Suprapubic skin (tissue), 4 donors: ENCODE results near the gene TCERG1L. TPM values are rescaled to one million over a fixed set of nuclear protein-coding genes. Genes with fewer than 3 reads are reported as not detected.

Source experiments
- DNase-seq, 2 donors: peaks; one replicate each; pipeline ENCODE4 v3.0.0-alpha.2; 2019; ENCODE audit warnings: low spot score in 2 of 2
- H3K27ac ChIP-seq: fragments of 200-600 bp; sonication (generic); one replicate; pipeline ENCODE4 v1.5.1; 2019
- H3K27me3 ChIP-seq: fragments of 200-600 bp; sonication (generic); one replicate; pipeline ENCODE4 v1.5.1; 2019
- H3K36me3 ChIP-seq: fragments of 200-600 bp; sonication (generic); one replicate; pipeline ENCODE4 v1.5.1; 2019
- H3K4me1 ChIP-seq: fragments of 200-600 bp; sonication (generic); one replicate; pipeline ENCODE4 v1.5.1; 2019
- H3K4me3 ChIP-seq: fragments of 200-600 bp; sonication (generic); one replicate; pipeline ENCODE4 v1.5.1; 2019; ENCODE audit warnings: mild to moderate bottlenecking
- H3K9me3 ChIP-seq: fragments of 200-600 bp; sonication (generic); one replicate; pipeline ENCODE4 v1.5.1; 2019
- EP300 ChIP-seq: sonication (generic); formaldehyde crosslinking; IDR thresholded peaks from one replicate; pipeline ENCODE4 v1.6.1; 2017; ENCODE audit warnings: antibody characterized with exemption
- POLR2A ChIP-seq, 2 donors: fragments of 450-650 bp; IDR thresholded peaks; one replicate each; pipeline ENCODE4 v1.6.1; 2017; ENCODE audit warnings: antibody characterized with exemption in 2 of 2, mild to moderate bottlenecking in 2 of 2, moderate library complexity in 2 of 2
- POLR2AphosphoS5 ChIP-seq, 3 donors: sonication (generic); formaldehyde crosslinking; IDR thresholded peaks; one replicate each; pipeline ENCODE4 v1.6.1; 2017; ENCODE audit warnings: antibody characterized with exemption in 3 of 3
- WGBS: methylation state at CpG from one replicate; pipeline ENCODE4 v1.1.5; 2018; 5-methylcytosine and 5-hydroxymethylcytosine counted together
- total RNA-seq, 4 donors: library from RNA; depleted of rRNA; stranded (reverse); fragments of >200 nt; gene quantifications; one replicate each; pipeline ENCODE4 v1.1.0, GENCODE V29; 2016
- TF ChIP-seq, protein P1 (sequence below), 2 donors: fragments of 200-600 bp in 1 of 2; fragments of 450-650 bp in 1 of 2; sonication (generic) in 1 of 2; IDR thresholded peaks; one replicate each; pipeline ENCODE4 v1.5.1; 2016 to 2019; ENCODE audit warnings: antibody characterized with exemption in 2 of 2, mild to moderate bottlenecking in 1 of 2, moderate library complexity in 1 of 2

The TCERG1L gene
- total RNA-seq, 4 donors from 2014 or later = 0.32 to 1.0 (median 0.51) TPM

GRCh38 chr10:131223422-131223821 is 88.1 kb downstream of the TCERG1L start:
- Histone ChIP-seq H3K4me3 (no peak overlapping the region), H3K9me3 (no peaks in the 10 kb centered on the region), H3K27me3 (peaks cover 11% of the 10 kb centered on the region), H3K27ac (no peak overlapping the region), H3K36me3 (no peaks in the 10 kb centered on the region), H3K4me1 (no peaks in the 10 kb centered on the region)
- TF ChIP-seq POLR2A (IDR thresholded peaks at IDR 0.05) = no peak
- TF ChIP-seq EP300 = no peak
- TF ChIP-seq, protein P1, sequence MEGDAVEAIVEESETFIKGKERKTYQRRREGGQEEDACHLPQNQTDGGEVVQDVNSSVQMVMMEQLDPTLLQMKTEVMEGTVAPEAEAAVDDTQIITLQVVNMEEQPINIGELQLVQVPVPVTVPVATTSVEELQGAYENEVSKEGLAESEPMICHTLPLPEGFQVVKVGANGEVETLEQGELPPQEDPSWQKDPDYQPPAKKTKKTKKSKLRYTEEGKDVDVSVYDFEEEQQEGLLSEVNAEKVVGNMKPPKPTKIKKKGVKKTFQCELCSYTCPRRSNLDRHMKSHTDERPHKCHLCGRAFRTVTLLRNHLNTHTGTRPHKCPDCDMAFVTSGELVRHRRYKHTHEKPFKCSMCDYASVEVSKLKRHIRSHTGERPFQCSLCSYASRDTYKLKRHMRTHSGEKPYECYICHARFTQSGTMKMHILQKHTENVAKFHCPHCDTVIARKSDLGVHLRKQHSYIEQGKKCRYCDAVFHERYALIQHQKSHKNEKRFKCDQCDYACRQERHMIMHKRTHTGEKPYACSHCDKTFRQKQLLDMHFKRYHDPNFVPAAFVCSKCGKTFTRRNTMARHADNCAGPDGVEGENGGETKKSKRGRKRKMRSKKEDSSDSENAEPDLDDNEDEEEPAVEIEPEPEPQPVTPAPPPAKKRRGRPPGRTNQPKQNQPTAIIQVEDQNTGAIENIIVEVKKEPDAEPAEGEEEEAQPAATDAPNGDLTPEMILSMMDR (IDR thresholded peaks at IDR 0.05) = no peak
- TF ChIP-seq POLR2AphosphoS5 (IDR thresholded peaks at IDR 0.05) = no peak
- no peak for DNase-seq
- 38% methylated on average over 4 of the region's 4 CpGs for WGBS

GRCh38 chr10:131222986-131223385 is 88.5 kb downstream of the TCERG1L start:
- no peak for TF ChIP-seq POLR2AphosphoS5 (IDR thresholded peaks at IDR 0.05)
- TF ChIP-seq, protein P1 (IDR thresholded peaks at IDR 0.05) = no peak
- no peak for TF ChIP-seq EP300
- TF ChIP-seq POLR2A (IDR thresholded peaks at IDR 0.05) = no peak
- no peak overlapping the region for H3K4me3 ChIP-seq
- peaks cover 11% of the 10 kb centered on the region for H3K27me3 ChIP-seq
- no peaks in the 10 kb centered on the region for H3K9me3 ChIP-seq
- no peak overlapping the region for H3K27ac ChIP-seq
- DNase-seq = peak in 1 of 2 donors; percentile 30
- no peaks in the 10 kb centered on the region for H3K36me3 ChIP-seq
- H3K4me1 ChIP-seq = no peaks in the 10 kb centered on the region
- 90% methylated on average over 2 of the region's 16 CpGs for WGBS

- Histone ChIP-seq H3K27me3 (peaks cover 11% of the 10 kb centered on the region), H3K4me1 (no peaks in the 10 kb centered on the region), H3K36me3 (no peaks in the 10 kb centered on the region), H3K9me3 (no peaks in the 10 kb centered on the region), H3K27ac (no peak overlapping the region), H3K4me3 (no peak overlapping the region)
- peak in 1 of 2 donors; percentile 16 for DNase-seq
- WGBS = 86% methylated on average over 23 of the region's 23 CpGs
- TF ChIP-seq POLR2AphosphoS5 (IDR thresholded peaks at IDR 0.05) (no peak), EP300 (no peak), POLR2A (IDR thresholded peaks at IDR 0.05) (no peak)
- TF ChIP-seq, protein P1 (IDR thresholded peaks at IDR 0.05) = no peak
These were observed 89.8 kb downstream of the TCERG1L start for GRCh38 chr10:131221632-131222277.

GRCh38 chr10:131220601-131221171 is 90.8 kb downstream of the TCERG1L start:
- no peaks in the 10 kb centered on the region for H3K9me3 ChIP-seq
- peaks cover 11% of the 10 kb centered on the region for H3K27me3 ChIP-seq
- no peak overlapping the region for H3K4me3 ChIP-seq
- no peak overlapping the region for H3K27ac ChIP-seq
- no peaks in the 10 kb centered on the region for H3K4me1 ChIP-seq
- H3K36me3 ChIP-seq = no peaks in the 10 kb centered on the region
- TF ChIP-seq, protein P1 (IDR thresholded peaks at IDR 0.05) = no peak
- TF ChIP-seq POLR2A (IDR thresholded peaks at IDR 0.05) (no peak), POLR2AphosphoS5 (IDR thresholded peaks at IDR 0.05) (no peak), EP300 (no peak)
- DNase-seq = no peak
- no CpG with 5 or more reads among the region's 11 CpGs for WGBS

GRCh38 chr10:131219955-131220489 is 91.5 kb downstream of the TCERG1L start:
- 86% methylated on average over 7 of the region's 15 CpGs for WGBS
- Histone ChIP-seq H3K27ac (no peak overlapping the region), H3K4me3 (no peak overlapping the region), H3K4me1 (no peaks in the 10 kb centered on the region), H3K9me3 (no peaks in the 10 kb centered on the region), H3K36me3 (no peaks in the 10 kb centered on the region), H3K27me3 (peaks cover 11% of the 10 kb centered on the region)
- DNase-seq = no peak
- TF ChIP-seq POLR2AphosphoS5 (IDR thresholded peaks at IDR 0.05) (no peak), EP300 (no peak), POLR2A (IDR thresholded peaks at IDR 0.05) (no peak)
- TF ChIP-seq, protein P1 (IDR thresholded peaks at IDR 0.05) = no peak
